Measurements from ENCODE around the gene ASMTL.
"Not testable (repeated sequence)": the region's sequence is repeated elsewhere in the genome, so short reads cannot be mapped to it uniquely, and the experiment has no call there.

ASMTL gene

DNA sequence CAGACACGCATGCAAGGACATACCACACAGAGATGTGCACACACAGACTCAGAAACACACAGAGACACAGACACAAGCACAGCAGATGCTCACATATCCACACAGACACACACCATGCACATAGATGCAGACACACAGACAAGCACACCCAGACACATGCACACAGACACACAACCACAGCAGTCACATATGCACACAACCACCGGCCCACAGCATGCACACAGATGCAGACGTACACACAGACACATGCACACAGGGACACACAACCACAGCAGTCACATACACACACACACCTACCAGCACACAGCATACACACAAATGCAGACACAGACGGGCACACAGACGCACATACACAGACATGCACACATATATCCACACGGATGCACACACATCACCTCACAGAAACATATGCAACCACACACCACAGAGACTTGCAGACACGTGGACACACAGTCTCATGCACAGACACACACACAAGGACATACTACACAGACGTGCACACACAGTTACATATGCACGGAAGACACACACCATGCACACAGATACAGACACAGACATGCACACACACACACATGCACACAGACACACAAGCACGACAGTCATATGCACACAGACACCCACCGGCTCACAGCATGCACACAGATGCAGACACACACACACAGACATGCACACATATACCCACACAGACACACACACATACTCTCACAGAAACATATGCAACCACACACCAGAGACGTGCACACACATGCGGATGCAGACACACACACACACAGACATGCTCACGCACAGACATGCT lies 35.5 kb downstream of the ASMTL start:
- H3K27me3 Mint-ChIP-seq, result no peaks in the 10 kb centered on the region
- no peaks in the 10 kb centered on the region for H3K4me1 Mint-ChIP-seq
- no peak overlapping the region for H3K27ac Mint-ChIP-seq

GRCh38 chrX:1416327-1416784 lies 36.4 kb downstream of the ASMTL start:
- H3K4me1 Mint-ChIP-seq, result no peaks in the 10 kb centered on the region
- H3K27ac Mint-ChIP-seq, result no peak overlapping the region

More for the DNA sequence above, 35.5 kb downstream of the ASMTL start:
- Mint-ChIP-seq H3K4me3 (no peak overlapping the region), H3K36me3 (peaks cover 27% of the 10 kb centered on the region), H3K9me3 (no peaks in the 10 kb centered on the region)

GRCh38 chrX:1412551-1413161 lies 40.1 kb downstream of the ASMTL start:
- Mint-ChIP-seq H3K27ac (no peak overlapping the region), H3K4me1 (no peaks in the 10 kb centered on the region), H3K27me3 (no peaks in the 10 kb centered on the region), H3K9me3 (no peaks in the 10 kb centered on the region), H3K4me3 (no peak overlapping the region), H3K36me3 (peaks cover 23% of the 10 kb centered on the region)

More at GRCh38 chrX:1416327-1416784, 36.4 kb downstream of the ASMTL start:
- no peaks in the 10 kb centered on the region for H3K27me3 Mint-ChIP-seq
- no peaks in the 10 kb centered on the region for H3K9me3 Mint-ChIP-seq
- peaks cover 25% of the 10 kb centered on the region for H3K36me3 Mint-ChIP-seq
- H3K4me3 Mint-ChIP-seq, result no peak overlapping the region

GRCh38 chrX:1411326-1411725 lies 41.4 kb downstream of the ASMTL start:
- no peak overlapping the region for H3K27ac Mint-ChIP-seq
- no peaks in the 10 kb centered on the region for H3K9me3 Mint-ChIP-seq
- H3K27me3 Mint-ChIP-seq, result no peaks in the 10 kb centered on the region
- H3K4me1 Mint-ChIP-seq, result no peaks in the 10 kb centered on the region
- peaks cover 23% of the 10 kb centered on the region for H3K36me3 Mint-ChIP-seq
- no peak overlapping the region for H3K4me3 Mint-ChIP-seq

DNA sequence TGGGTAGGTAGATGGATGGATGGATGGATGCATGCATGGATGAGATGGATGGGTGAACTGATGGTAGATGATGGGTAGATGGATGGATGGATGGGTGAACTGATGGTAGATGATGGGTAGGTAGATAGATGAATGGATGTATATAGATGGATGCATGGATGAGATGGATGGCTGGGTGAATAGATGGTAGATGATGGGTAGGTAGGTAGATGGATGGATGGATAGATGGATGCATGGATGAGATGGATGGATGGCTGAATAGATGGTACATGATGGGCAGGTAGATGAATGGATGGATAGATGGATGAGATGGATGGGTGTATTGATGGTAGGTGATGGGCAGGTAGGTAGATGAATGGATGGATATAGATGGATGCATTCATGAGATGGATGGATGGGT lies 45.7 kb downstream of the ASMTL start:
- Mint-ChIP-seq H3K27ac (no peak overlapping the region), H3K36me3 (peaks cover 6% of the 10 kb centered on the region), H3K4me1 (no peaks in the 10 kb centered on the region), H3K9me3 (no peaks in the 10 kb centered on the region), H3K27me3 (no peaks in the 10 kb centered on the region), H3K4me3 (no peak overlapping the region)

DNA sequence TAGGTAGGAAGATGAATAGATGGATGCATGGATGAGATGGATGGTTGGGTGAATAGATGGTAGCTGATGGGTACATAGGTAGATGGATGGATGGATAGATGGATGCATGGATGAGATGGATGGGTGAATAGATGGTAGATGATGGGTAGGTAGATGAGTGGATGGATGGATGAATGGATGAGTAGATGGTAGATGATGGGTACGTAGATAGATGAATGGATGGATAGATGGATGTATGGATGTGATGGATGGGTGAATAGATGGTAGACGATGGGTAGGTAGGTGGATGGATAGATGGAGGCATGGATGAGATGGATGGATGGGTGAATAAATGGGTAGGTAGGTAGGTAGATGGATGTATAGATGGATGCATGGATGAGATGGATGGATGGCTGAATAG lies 46.9 kb downstream of the ASMTL start:
- H3K27ac Mint-ChIP-seq, H3K9me3 Mint-ChIP-seq, H3K36me3 Mint-ChIP-seq, H3K4me1 Mint-ChIP-seq, H3K4me3 Mint-ChIP-seq, H3K27me3 Mint-ChIP-seq: not testable (repeated sequence)

DNA sequence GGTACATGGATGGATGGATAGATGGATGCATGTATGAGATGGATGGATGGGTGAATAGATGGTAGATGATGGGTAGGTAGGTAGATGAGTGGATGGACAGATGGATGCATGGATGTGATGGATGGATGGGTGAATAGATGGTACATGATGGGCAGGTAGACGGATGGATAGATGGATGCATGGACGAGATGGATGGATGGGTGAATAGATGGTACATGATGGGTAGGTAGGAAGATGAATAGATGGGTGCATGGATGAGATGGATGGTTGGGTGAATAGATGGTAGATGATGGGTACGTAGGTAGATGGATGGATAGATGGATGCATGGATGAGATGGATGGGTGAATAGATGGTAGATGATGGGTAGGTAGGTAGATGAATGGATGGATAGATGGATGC lies 48.8 kb downstream of the ASMTL start:
- not testable (repeated sequence) for H3K27me3 Mint-ChIP-seq, H3K4me1 Mint-ChIP-seq, H3K27ac Mint-ChIP-seq, H3K36me3 Mint-ChIP-seq, H3K9me3 Mint-ChIP-seq, H3K4me3 Mint-ChIP-seq

DNA sequence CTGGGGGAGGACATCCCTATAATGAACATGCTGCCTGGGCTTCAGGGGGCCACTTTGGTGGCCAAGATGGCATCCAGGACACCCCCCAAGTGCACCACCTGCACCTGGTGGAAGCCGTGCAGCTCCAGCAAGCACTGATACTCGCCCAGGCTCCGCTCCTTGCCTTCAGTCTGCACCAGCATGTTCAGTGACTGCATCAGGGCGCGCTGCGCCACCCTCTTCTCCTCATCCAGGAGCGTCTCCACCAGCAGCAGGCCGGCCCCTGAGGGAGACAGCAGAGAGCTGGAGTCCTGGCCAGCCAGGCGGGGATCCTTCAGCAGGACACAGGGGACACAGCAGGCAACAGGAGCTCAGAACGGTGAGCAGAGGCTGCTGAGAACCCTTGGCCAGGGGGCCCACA lies 49.5 kb downstream of the ASMTL start:
- Mint-ChIP-seq H3K4me1 (no peaks in the 10 kb centered on the region), H3K27me3 (no peaks in the 10 kb centered on the region), H3K4me3 (no peak overlapping the region), H3K36me3 (no peaks in the 10 kb centered on the region), H3K27ac (no peak overlapping the region), H3K9me3 (no peaks in the 10 kb centered on the region)

- no peak overlapping the region for H3K4me3 Mint-ChIP-seq
- H3K9me3 Mint-ChIP-seq, result no peaks in the 10 kb centered on the region
- H3K4me1 Mint-ChIP-seq, result no peaks in the 10 kb centered on the region
- H3K27me3 Mint-ChIP-seq, result no peaks in the 10 kb centered on the region
- no peak overlapping the region for H3K27ac Mint-ChIP-seq
- no peaks in the 10 kb centered on the region for H3K36me3 Mint-ChIP-seq
Measured at GRCh38 chrX:1401611-1402430, 50.9 kb downstream of the ASMTL start.

DNA sequence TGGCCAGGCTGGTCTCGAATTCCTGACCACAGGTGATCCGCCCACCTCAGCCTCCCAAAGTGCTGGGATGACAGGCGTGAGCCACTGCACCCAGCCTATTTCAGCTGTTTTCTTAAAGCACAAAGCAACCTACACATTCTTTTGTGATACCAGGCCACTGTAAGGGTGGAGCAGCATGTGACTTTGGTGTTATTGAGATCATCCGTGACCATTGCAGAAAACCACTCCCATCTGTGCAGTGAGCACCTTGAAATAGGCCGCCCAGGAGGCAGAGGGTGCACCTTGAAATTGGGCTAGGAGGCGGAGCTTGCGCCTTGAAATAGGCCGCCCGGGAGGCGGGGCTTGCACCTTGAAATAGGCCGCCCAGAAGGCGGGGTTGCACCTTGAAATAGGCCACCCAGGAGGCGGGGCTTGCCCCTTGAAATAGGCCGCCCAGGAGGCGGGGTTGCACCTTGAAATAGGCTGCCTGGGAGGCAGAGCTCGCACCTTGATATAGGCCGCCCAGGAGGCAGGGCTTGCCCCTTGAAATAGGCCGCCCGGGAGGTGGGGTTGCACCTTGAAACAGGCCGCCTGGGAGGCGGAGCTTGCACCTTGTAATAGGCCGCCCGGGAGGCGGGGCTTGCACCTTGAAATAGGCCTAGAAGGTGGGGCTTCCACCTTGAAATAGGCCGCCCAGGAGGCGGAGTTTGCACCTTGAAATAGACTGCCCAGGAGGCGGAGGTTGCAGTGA lies 51.8 kb downstream of the ASMTL start:
- Mint-ChIP-seq H3K27ac (no peak overlapping the region), H3K36me3 (no peaks in the 10 kb centered on the region), H3K4me1 (peaks cover 4% of the 10 kb centered on the region), H3K27me3 (no peaks in the 10 kb centered on the region), H3K9me3 (no peaks in the 10 kb centered on the region), H3K4me3 (no peak overlapping the region)

DNA sequence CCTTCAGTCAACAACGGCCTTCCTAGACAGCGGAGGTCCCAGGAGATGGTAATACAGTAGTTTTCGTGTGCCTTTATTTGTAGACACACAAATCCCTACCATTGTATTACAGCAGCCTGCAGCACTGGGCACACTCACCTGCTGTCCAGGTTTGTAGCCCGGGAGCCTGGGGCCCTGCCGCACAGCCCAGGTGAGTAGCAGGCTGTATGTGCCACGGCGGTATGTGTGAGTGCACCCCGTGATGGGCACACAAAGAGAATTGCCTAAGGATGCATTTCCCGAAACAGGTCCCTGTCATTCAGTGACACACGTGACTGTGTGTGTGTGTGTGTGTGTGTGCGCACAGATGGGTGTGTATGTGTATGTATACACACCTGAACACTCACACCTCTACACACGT lies 52.7 kb downstream of the ASMTL start:
- H3K36me3 Mint-ChIP-seq, result no peaks in the 10 kb centered on the region
- peaks cover 12% of the 10 kb centered on the region for H3K4me1 Mint-ChIP-seq
- no peak overlapping the region for H3K4me3 Mint-ChIP-seq
- H3K27me3 Mint-ChIP-seq, result no peaks in the 10 kb centered on the region
- no peak overlapping the region for H3K27ac Mint-ChIP-seq
- H3K9me3 Mint-ChIP-seq, result no peaks in the 10 kb centered on the region

DNA sequence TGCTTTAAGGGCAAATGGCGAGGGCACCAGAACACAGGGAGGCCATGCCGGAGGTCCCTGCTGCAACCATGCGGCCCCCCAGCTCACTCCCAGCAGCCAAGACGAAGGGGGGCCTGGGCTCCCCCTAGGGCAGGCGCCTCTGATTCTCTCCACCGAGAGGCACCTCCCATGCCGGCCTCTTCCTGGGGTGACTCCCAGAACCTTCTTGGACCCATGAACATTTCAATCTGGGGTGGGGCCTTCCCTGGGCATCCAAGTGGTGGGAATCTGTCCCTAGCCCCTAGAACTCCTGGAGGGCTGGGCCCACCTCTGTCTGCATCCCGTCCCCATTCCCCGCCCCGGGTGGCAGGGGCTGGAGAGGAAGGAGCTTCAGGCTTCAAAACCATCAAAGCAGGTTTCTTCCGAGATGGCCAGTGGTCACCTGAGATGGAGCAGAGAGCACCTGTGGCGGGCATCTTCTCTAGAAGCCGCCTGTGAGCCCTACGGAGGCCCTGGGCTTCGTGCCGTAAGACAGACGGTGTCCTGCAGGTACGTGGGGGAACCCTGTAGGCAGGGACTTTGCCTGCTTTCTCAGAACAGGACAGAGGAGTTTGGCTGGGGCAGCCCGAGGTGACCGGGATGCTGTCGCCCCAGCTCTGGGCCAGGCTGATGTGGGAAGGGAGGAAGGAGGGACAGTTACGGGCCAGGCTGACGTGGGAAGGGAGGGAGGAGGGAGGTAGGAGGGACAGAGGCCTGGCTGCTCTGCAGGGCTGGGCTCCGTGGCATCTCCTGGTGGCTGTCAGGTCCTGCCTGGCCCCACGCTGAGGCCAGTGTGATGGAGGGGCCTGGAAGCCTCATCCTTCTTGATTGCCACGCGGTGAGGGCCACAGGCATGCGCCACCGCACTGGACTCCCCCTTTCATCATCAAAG lies 54.0 kb downstream of the ASMTL start:
- Mint-ChIP-seq H3K4me1 (peaks cover 22% of the 10 kb centered on the region), H3K27ac (no peak overlapping the region), H3K27me3 (no peaks in the 10 kb centered on the region), H3K9me3 (no peaks in the 10 kb centered on the region), H3K4me3 (no peak overlapping the region), H3K36me3 (no peaks in the 10 kb centered on the region)

DNA sequence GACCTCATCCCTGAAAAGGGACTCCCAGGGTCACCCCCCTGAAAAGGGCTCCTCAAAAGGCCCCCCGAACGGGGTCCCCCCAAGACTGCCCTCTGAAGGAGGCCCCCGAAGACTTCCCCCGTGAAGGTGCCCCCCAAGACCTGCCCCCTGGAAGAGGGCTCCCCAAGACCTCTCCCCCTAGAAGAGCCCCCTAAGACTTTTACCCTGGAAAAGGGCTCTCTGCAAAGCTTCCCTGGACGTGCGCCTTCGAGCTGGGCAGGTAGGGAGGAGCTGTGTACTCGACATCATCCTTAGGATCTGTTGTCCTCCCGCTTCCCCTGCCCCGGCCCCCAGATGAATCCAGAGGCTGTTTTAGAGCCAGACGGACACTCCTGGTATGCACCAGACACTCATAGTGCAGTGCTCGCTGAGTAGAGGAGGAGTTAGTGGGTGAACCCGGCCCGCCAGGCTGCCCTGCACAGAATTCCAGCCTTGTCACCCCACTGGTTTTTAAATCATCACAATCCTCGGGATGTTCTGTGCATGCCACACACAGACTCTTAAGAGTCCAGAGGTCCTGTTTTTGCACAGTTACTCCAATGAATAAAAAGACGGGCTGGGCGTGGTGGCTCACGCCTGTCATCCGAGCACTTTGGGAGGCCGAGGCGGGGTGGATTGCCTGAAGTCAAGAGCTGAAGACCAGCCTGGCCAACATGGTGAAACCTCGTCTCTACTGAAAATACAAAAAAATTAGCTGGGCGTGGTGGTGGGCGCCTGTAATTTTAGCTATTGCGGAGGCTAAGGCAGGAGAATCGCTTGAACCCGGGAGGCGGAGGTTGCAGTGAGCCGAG lies 55.1 kb downstream of the ASMTL start:
- H3K4me3 Mint-ChIP-seq, result no peak overlapping the region
- no peak overlapping the region for H3K27ac Mint-ChIP-seq
- H3K36me3 Mint-ChIP-seq, result no peaks in the 10 kb centered on the region
- no peaks in the 10 kb centered on the region for H3K9me3 Mint-ChIP-seq
- H3K27me3 Mint-ChIP-seq, result no peaks in the 10 kb centered on the region
- H3K4me1 Mint-ChIP-seq, result peaks cover 26% of the 10 kb centered on the region

DNA sequence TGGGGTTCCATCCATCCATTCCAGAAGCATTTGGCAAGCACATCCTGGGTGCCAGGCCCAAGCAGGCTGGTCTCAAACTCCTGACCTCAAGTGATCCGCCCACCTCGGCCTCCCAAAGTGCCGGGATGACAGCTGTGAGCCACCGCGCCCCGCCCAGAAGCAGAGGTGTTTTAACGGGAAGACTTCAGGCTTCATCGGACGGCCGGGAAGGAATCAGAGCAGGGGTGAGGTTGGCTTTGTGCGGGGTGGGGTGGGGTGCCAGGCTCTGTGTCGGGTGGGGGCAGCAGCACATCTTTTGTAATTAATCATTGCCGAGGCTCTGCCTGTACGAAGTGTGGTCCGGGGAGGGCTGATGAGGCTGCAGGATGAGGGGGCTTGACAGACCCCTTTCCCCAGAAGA lies 55.7 kb downstream of the ASMTL start:
- H3K27ac Mint-ChIP-seq, result no peak overlapping the region
- H3K9me3 Mint-ChIP-seq, result no peaks in the 10 kb centered on the region

More for the DNA sequence above, 55.7 kb downstream of the ASMTL start:
- no peaks in the 10 kb centered on the region for H3K27me3 Mint-ChIP-seq
- H3K4me1 Mint-ChIP-seq, result peaks cover 26% of the 10 kb centered on the region
- no peaks in the 10 kb centered on the region for H3K36me3 Mint-ChIP-seq
- H3K4me3 Mint-ChIP-seq, result no peak overlapping the region
